Measurements from ENCODE around the gene SP100.

SP100 gene

GRCh38 chr2:230591850-230592249 lies 175.8 kb downstream of the SP100 start:
- in situ Hi-C loops (cut with HindIII; ENCODE audit: low sequenced_read_pairs): loop anchor here (25.0 kb wide), 1 partner anchor 580 kb away; no protein-coding TSS in a partner anchor

DNA sequence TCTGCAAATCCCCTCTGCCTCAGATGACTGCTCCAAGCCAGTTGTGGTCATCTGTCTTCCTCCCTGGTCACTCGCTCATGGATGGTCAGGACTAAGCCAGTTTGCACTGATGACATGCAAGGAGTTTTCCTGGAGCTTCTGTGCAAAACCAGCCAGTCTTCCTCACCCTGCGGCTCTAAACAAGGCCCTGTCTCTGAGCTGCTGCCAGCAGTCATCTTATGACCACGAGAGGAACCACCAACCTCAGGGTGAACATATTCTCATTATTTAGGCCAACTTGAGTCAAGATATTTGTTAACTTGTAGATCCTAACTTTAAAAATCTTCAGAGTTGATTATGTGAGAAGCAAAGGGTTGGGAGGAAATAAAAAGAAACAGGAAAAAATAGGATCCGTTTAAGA lies 176.8 kb downstream of the SP100 start:
- in situ Hi-C loops (cut with HindIII; ENCODE audit: low sequenced_read_pairs): loop anchor here (25.0 kb wide), 1 partner anchor 580 kb away; no protein-coding TSS in a partner anchor
